Adrenal gland (tissue), 5 donors: ENCODE measurements around the gene SLC1A1.
"Not testable (repeated sequence)": the region's sequence is repeated elsewhere in the genome, so short reads cannot be mapped to it uniquely, and the experiment has no call there.

Experiments
- CTCF ChIP-seq, 6 experiments: fragments of 450-650 bp in 4 of 6; fragments of 200-600 bp in 2 of 6; sonication (generic) in 1 of 6; IDR thresholded peaks; 1 replicate in 5 of 6; 2 replicates in 1 of 6; pipeline versions ENCODE4 v1.5.1 to v1.8.0; 2016 to 2021; ENCODE audit warnings: antibody characterized with exemption in 6 of 6, mild to moderate bottlenecking in 2 of 6, moderate library complexity in 1 of 6
- POLR2A ChIP-seq, 2 donors: fragments of 450-650 bp; IDR thresholded peaks; one replicate each; pipeline ENCODE4 v1.6.1; 2017; ENCODE audit warnings: antibody characterized with exemption in 2 of 2, mild to moderate bottlenecking in 2 of 2, moderate library complexity in 1 of 2
- donor health status: DM: no; HTN: no; CAD: no.

DNA sequence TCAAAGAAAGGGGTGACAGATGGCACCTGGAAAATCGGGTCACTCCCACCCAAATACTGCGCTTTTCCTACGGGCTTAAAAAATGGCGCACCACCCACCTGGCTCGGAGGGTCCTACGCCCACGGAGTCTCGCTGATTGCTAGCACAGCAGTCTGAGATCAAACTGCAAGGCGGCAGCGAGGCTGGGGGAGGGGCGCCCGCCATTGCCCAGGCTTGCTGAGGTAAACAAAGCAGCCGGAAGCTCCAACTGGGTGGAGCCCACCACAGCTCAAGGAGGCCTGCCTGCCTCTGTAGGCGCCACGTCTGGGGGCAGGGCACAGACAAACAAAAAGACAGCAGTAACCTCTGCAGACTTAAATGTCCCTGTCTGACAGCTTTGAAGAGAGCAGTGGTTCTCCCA lies 115.8 kb downstream of the SLC1A1 start:
- not testable (repeated sequence) for TF ChIP-seq CTCF, POLR2A (IDR thresholded peaks at IDR 0.05)
